ENCODE data around the gene ST8SIA3.

ST8SIA3 gene

GRCh38 chr18:57352271-57352701 is at the start of gene ST8SIA3:
Gene ST8SIA3 (plus strand): TSS chr18:57352557. CDS start chr18:57352847, 290 bp downstream.
- no peak for DNase-seq

DNA sequence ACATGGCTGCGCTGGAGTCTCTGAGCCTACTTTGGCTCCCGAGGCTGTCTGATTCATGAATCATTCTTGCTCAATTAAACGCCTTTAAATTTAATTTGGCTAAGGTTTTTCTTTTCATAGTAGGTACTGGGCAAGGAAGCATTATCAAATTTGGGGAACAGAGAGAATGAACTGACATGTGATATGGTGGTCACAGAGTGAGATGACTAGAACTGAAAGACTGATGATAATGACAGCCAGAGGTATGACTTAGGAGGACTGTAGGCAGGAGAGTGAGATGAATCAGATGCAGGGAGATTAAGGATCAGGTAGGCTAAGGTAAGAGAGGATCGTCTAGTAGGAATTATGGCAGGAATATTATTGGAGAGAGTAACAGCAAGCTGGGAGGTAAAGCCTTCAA is 40.9 kb upstream of the ST8SIA3 start:
- no peak for DNase-seq

DNA sequence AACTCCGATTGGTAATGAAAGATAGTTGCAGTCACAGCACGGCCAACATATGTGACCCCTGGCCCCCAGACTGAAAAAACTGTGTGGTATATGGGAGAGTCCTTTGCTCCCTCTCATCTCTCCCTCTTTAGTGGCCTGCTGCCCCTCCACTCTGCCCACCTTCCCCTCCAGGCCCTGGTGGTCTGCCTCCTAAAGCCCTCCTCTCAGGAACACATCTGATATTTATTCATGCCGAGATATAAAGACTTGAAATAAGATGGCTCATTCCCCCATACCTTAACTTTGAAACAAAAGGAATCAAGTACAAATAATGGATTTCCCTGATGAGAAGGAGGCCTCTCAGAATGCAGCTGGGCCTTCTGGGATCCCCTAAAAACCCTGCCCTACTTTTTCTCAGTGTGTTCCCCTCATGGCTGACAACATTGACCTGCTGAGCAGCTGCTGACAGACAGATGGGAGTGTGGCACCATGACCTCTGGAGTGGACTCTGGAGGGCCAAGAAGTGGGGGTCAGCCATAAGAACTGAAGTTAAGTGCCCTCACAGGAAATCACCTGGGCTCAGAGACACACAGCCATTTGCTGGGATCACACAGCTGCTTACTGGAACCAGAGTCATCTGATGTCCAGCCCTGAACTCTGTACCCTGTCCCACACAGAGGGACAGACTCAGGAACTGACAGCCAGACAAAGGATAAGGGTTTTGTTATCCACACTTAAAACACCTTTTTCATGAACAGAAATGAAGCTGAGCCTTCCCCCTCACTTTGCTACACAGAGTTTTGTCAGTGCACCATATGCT is 39.8 kb upstream of the ST8SIA3 start:
- no peak for DNase-seq

GRCh38 chr18:57320603-57321002 is 31.8 kb upstream of the ST8SIA3 start:
- DNase-seq, result no peak

DNA sequence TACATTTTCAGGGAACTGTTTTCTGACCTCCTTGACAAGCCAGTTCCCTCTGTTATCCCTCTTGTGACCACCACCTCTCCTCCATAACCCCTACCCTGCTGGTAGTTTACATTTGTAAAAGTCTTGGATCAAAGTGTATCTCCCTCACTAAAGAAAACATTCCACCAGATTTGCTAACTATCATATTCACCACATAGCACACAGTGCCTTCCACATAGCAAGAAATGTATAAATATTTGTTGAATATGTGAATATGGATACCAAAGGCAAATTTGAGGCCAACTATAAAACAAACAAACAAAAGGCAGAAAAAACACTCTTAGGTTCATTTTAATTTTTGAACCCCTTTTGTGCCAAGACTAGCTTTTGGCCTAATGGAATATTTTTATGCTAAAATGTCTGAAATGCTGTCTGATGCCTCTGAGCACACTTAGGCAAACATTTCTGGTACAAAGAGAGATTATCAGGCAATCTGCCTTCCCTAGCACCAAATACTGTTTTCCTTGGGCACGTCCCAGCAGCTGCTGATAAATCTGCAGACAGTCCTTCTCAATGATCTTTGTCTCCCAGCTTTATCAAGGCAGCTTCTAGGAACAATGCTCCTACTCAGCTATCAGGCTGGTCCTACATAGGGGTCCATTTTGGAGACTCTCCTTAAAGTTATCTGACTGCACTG is 26.7 kb upstream of the ST8SIA3 start:
- no peak for DNase-seq

GRCh38 chr18:57326718-57327323 is 25.5 kb upstream of the ST8SIA3 start:
- no peak for DNase-seq

DNA sequence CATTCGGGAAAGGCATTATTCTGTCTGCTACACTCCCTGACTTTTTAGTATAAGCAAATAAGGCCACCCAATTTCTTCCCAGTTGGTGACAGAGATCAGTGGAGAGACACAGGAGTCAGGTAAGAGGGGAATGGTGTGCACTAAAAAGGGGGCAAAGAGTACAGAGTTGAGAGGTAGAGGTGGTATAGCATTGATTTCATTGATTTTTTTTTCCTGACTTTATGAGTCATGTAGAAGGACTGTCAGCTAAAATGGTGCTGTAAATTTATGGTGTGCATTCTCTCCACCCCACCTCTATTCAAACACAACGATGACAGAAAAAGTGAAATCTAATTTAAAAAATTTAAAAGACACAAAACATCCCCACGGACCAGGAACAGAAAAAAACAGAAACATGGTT is 23.7 kb upstream of the ST8SIA3 start:
- no peak for DNase-seq

- no peak for DNase-seq
These were observed 22.5 kb upstream of the ST8SIA3 start for GRCh38 chr18:57329856-57330255.

DNA sequence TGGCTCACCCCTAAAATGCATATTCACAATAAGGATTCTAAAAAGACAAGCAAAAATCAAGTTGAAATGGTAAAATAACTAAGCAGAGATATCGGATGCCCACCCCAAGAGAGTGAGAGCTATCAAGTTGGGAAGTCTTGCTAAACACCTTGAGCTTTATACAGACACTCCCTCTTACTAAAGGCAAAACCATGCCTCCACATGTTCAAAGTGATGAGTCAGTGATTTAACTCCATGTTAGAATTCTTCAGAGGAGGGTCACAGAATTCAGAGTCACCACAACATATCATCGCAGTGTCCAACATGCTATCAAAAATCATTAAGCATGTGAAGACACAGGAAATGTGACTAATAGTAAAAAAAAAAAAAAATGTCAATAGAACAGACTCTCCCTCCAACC is 20.6 kb upstream of the ST8SIA3 start:
- no peak for DNase-seq

DNA sequence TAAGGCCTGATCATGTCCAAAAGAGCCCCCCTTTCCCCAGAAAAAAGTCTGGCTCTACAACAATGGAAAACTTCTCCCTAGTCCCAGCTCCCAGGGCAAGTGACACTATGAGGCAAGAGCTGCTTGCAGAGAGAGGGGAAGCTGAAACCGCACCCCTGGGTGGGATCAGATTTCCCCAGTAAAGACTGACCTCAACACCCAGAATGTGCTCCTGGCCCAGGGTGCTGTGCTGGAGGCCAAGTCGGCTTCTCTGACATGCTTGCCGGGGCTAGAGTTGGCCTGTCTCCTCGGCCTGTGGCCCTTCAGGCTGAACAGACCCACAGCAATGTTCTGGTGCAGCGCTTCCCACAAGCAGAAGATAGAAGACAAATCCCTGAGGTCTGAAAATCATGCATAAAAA is 18.4 kb upstream of the ST8SIA3 start:
- DNase-seq, result no peak

DNA sequence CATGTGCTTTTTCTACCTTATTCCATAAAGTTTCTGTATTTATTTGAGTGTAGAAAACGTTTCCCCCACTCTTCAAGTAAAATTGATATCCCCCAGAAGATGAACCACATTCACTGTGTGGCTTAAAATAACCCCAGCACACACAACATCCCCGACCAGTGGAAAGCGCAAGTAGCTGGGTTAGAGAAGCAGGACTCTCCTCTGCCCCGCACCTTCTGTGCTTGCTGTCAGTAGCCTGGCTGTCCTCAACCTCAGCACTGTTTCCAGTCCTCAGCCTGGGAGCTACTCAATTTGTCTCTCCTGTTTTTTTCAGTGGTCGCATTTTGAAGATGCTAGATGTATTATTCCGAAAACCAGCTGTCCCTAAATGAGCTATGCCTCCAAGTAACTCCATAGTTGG is 18.0 kb upstream of the ST8SIA3 start:
- no peak for DNase-seq

GRCh38 chr18:57336343-57336742 is 16.0 kb upstream of the ST8SIA3 start:
- no peak for DNase-seq

DNA sequence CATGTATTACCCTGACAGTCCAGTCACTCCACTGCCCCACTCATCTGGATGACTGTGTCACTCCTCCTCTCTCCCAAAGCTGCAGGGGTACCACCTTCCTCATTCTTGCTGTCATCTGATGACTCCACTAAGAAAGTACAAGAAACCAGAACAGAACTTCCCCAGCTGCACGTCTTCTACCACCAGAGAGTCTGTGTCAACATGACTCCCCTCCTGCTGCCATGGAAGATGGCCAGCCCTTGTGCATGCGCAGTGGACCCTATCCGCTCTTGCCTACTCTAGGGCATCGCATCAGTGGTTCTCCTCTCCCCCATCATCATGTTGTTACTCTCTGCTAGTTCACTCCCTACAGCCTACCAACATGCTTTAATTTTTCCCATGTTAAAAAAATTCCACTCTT is 14.5 kb upstream of the ST8SIA3 start:
- DNase-seq, result no peak

DNA sequence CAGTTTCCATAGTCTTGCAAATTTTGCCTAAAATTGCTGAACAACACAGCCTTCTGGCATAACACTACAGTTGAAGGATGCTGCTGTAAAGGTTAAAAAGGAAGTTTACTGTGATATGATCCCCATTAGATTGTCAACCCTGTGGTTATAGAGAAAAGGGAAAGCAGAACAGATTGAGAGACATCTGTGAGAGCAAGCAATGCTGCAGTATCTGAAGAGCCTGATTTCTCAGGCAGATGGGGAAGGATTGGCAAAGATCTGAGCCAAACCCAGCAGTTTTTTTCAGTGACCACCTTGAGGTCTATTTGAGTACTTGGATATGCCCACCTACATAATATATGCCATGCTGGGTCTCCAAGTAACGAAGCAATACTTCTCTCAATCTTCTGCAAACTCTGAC is 8.5 kb upstream of the ST8SIA3 start:
- DNase-seq, result no peak

- no peak for DNase-seq
These were observed 5.5 kb upstream of the ST8SIA3 start for GRCh38 chr18:57346876-57347275.

GRCh38 chr18:57347784-57348183 is 4.6 kb upstream of the ST8SIA3 start:
- DNase-seq, result no peak

DNA sequence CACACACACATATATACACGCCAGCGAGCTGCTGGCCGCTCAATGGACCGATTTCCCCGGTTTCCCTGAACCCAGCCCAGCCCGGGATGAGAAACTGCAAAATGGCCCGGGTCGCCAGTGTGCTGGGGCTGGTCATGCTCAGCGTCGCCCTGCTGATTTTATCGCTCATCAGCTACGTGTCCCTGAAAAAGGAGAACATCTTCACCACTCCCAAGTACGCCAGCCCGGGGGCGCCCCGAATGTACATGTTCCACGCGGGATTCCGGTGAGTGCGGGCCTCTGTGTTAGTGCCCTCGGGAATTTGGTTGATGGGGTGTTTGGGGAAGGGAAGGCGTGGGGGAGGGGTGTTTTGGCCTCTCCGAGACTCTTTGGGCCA is 392 bp downstream of the ST8SIA3 start:
- DNase-seq, result no peak

DNA sequence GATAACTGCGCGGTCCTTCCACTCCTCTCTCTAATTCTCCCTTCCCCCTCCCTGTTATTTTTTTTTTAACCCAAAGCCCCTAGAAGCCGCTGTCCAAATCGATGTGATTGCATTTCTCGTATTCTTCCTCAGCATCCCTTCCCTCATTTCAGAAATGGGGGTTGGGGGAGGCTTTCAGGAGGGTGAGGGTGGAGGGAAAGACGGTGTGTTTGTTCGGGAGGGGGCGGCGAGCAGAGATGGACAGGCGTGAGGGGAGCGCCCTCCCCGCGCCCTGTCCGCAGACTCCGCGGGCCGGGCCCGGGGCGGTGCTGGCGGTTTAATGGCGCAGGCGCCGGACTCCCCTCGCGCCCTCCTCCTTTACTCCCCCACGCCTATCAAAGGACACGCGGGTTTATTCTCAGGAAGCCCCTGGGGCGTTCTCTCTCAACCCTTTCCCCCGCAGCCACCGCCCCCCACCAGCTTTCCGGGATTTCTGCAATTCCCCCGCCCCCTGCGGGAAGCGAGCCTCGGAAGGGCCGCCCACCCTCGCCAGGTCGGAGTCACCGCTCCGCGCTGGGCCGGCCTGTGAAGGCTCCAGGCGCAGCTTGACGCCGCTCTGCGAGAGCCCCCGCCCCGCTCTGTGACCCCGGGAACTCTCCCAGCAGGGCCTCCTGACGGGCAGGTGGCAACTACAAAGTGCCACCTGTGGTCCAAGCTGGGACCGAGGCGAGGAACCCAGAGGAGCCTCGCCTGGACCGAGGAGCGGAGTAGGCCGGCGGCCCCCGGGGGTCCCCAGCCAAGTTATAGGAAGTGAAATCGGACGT is 981 bp downstream of the ST8SIA3 start:
- no peak for DNase-seq

- no peak for DNase-seq
These were observed 1.6 kb downstream of the ST8SIA3 start for GRCh38 chr18:57353940-57354461.

- DNase-seq, result no peak
These were observed 7.1 kb downstream of the ST8SIA3 start for GRCh38 chr18:57359433-57359832.

DNA sequence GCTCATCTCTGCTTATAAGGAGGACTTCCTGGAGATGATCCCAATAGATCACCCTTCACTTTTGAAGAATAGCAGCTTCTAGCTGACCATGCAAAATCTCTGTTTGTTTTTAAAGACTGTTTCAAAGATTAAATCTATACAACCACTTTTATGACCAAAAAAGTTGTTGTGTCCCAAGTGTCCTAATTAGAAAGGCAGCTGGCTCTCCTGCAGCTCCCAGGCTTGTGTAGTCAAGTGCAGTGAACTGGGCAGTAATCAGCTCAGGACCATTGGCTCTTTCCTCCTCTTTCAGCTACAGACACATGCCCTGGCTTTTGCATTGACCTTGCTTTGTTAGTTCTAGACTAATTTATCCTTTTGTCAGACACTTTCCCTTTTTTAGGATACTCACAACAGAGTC is 10.4 kb downstream of the ST8SIA3 start:
- DNase-seq, result no peak

DNA sequence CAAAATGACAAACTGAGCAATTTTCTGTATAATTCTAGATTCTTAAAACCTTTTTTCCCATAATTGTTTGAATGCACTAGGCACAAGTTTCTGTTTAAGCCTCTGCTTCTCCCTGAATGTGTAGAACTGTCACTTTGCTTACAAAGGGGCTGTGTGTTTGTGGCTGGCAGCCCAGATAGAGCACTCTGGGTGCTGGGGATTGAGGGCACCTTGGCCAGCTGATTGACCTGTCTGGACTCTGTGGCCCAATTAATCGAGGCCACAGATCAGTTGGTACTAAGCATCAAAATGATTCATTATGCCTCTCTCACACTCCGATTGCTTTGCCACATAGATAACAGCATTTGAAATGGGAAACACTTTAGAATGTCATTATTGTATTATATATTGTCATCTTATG is 12.1 kb downstream of the ST8SIA3 start:
- DNase-seq, result no peak

- DNase-seq, result no peak
These were observed 14.2 kb downstream of the ST8SIA3 start for GRCh38 chr18:57366528-57367081.

Measured in activated T-cell treated with anti-CD3 and anti-CD28 coated beads, Interleukin-2, amount 50 U/mL, for 1 hour (primary cell).